GM19468 (cell line): Measurements from ENCODE around the gene YTHDF2.
"Not testable (repeated sequence)": the region's sequence is repeated elsewhere in the genome, so short reads cannot be mapped to it uniquely, and the experiment has no call there.

Source experiments
- ATAC-seq: cut with Tn5 transposase; IDR thresholded peaks from one replicate; pipeline ENCODE4 v1.9.1; 2021; ENCODE audit warnings: mild to moderate bottlenecking, moderate library complexity, moderate number of reproducible peaks; ENCODE audit not compliant: unreplicated experiment; ENCODE audit errors: extremely low read depth

The YTHDF2 gene

DNA sequence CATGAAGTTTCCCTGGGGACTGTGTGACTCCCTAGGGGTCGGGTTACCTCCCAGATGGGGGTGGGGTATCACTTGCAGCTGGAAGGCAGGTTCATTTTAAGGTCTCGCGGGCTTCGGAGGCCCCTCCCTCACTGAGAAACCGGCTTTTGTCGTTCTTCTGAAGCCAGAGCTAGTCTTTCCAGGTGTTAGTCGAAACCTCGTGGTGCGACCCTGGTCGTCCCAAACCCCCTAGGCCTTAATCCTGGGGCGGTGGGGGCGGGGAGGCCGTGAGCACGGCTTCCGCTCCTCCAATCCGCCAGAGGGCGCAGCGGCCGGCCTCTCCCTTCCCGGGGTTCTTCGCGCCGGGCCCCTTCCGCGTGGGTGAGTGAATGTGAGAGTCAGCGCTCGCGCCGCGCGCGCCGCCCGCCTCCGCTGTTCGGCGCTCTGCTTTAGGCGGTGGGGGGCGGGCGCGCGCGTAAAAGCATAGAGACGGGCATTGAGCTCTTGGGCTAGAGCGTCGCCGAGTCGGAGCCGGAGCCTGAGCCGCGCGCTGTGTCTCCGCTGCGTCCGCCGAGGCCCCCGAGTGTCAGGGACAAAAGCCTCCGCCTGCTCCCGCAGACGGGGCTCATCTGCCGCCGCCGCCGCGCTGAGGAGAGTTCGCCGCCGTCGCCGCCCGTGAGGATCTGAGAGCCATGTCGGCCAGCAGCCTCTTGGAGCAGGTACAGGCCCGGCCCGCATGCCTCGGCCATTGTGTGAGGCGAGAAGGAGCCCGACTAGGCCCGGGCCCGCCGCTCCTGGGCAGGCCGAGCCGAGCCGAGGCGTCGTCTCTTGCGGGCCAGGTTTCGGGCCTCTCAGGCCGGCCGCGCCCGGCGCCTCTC is at the start of gene YTHDF2:
TSS of gene YTHDF2 (plus strand) at position 491 of the 857 bp plus-strand sequence. CDS start at position 672, 181 bp downstream.
- ATAC-seq: peak; percentile 61

DNA sequence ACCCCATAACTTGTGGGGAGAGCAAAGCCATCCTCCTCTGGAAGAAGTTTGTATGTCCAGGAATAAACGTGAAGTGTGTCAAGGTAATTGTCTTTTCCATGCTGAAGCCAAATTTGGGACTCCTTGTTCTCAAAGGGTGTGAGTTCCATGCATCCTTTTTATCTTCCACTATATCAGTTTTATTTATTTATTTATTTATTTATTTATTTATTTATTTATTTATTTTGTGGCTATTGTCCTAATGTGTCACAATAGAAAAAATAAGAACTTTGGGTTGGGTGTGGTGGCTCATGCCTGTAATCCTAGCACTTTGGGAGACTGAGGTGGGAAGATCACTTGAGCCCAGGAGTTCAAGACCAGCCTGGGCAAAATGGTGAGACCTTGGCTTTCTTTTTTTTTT is 45.1 kb upstream of the YTHDF2 start:
- not testable (repeated sequence) for ATAC-seq

DNA sequence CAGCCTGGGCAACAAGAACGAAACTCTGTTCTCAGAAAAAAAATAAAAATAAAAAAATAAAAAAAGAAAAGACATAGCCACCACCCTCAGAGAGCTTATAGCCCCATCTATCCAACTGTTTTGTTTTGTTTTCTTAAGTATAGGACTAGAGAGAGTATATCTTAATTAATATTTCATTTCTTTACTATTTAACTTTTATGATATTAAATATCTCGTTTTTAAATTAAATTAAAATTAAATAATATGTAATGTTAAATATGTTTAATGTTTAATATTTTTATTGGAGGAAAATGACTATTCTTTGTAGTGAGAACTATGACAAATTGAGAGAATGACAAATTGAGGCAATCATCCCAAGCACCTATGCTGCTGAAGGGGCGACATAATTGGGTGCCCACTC is 33.1 kb upstream of the YTHDF2 start:
- no peak for ATAC-seq

DNA sequence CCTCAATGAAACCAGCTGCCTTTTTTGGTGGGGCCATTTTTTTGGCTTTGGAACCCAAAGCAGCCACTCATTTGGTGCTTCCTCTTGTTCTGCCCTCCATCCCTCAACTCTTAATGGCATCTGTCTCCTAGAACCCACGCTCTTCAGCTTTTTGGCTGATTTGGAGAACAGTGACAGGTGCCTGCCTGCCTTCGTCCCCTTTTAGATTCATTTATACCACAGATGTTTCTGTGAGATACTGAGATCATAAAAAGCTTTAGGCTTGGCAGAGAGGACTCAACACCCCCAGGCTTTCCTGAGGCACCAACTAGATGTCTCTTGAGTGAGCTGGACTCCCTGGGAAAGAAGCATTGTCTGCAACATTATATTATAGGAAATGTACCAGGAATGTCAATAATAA is 20.4 kb upstream of the YTHDF2 start:
- no peak for ATAC-seq

DNA sequence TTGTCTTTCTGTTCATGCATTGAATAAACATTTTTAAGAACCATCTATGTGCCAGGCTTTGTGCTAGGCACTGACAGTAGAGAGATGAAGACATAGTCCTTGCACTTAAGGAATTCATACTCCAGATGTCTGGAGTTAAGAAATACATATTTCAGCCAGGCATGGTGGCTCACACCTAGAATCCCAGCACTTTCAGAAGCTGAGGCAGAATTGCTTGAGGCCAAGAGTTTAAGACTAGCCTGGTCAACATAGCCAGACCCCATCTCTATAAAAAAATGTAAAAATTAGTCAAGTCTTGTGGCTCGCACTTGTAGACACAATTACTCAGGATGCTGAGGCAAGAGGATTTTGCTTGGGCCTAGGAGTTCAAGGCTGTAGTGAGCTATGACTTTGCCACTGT is 18.6 kb upstream of the YTHDF2 start:
- no peak for ATAC-seq

DNA sequence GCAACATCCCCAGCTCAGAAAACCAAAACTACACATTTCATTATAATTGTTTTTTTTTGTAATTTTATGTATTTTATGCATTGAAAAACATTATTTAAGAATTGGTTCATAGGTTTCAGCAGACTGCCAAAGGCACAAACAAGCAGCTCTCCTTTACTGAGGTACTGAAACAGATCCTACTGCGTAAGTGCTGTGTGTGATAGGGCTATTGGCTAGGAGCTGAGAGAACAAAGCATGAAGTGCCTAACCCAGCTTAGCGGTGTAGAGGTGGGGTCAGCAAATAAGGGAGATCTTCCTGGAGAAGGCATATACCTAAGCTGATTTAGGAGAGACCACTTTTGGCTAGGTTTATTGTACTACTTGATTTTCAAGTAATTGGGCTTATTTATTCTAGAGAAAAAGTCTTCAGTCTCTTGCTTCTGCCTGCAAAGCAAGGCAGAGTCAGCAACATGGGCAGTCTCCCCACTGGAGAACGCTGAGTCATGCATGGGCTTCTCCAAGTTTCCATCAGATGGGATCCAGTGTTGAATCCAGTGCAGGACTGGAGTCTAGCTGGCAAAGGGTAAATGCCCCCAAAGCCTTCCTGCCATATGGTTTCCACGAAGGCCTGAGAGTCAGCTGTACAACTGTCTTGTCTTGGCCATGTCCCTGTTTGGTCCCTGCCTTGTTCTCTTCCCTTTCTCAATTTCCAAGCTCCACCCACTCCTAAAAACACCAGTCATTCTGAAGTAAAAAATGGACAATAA is 18.0 kb upstream of the YTHDF2 start:
- ATAC-seq: no peak

DNA sequence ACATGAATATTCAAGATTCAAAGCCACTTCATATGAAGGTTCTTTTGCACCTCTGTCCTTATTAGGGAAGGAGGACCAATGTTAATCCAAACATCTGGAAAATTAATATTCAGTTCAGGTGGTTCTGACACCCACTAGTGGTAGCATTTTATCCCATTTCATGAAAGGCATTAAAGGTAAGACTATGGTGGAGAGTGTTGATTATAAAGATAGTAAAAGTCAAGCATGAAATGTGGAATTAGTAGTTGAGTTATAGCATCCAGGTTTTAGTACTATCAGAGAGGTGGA is 17.5 kb upstream of the YTHDF2 start:
- no peak for ATAC-seq

DNA sequence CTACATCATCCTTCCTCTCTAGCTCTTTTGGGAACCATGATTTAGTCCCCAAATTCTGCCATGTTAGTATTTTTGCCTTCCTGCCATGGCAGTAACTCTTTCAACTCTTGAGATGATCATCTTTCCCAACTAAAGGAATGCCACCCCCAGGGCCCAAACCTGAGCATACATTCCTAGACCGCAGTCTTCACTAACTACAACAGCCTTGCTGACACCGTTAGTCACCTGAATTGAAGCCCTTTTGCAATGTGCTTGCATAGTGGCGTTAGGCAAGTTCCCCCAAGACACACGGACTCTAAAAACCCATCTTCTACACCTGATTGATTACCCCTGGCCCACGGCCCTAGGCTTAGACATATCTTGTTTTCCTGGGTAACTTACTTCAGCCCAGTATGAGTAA is 16.4 kb upstream of the YTHDF2 start:
- ATAC-seq: no peak

DNA sequence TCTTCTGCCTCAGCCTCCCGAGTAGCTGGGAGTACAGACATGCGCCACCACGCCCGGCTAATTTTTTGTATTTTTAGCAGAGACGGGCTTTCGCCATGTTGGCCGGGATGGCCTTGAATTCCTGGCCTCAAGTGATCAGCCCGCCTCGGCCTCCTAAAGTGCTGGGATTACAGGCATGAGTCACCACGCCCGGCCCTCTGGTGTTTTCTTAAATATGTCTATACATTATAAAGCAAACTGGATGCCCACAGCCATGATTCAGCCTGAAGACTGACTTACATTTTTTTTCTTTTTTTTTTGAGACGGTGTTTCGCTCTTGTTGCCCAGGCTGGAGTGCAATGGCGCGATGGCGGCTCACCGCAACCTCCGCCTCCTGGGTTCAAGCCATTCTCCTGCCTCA is 14.8 kb upstream of the YTHDF2 start:
- ATAC-seq: not testable (repeated sequence)

DNA sequence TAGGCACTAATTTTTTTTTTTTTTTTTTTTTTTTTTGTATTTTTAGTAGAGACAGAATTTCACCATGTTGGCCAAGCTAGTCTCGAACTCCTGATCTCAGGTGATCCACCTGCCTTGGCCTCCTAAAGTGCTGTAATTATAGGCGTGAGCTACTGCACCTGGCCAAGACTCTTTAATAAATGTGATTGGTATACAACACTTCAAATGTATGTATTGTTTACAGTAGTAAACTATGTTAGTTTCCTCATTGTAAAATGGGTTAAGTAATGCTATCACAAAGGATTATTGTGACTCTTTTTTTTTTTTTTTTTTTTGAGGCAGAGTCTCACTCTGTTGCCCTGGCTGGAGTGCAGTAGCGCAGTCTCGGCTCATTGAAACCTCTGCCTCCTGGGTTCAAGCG is 11.4 kb upstream of the YTHDF2 start:
- not testable (repeated sequence) for ATAC-seq

DNA sequence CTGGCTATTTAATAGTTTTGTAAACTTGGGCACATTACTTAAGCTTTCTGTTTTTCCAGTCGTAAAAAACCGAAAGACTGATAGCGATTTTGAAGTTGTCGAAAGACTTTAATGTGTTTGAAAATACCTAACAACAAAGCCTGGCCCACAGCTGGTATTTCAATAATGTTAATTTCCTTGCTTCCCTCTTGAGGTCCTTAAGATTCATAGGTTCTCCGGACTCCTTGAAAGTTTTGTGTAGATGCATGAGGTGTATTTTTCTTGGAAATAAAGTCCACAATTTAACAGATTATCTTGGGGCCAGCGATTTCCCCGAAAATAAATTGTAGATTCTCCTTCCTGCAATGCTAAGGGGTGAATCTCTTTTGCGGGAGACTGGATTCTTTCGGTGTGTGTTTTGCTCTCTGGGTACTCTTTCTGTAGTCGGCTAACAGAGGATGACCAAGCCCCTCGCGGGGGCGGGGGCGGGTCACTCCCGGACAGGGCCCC is 735 bp upstream of the YTHDF2 start:
- no peak for ATAC-seq

DNA sequence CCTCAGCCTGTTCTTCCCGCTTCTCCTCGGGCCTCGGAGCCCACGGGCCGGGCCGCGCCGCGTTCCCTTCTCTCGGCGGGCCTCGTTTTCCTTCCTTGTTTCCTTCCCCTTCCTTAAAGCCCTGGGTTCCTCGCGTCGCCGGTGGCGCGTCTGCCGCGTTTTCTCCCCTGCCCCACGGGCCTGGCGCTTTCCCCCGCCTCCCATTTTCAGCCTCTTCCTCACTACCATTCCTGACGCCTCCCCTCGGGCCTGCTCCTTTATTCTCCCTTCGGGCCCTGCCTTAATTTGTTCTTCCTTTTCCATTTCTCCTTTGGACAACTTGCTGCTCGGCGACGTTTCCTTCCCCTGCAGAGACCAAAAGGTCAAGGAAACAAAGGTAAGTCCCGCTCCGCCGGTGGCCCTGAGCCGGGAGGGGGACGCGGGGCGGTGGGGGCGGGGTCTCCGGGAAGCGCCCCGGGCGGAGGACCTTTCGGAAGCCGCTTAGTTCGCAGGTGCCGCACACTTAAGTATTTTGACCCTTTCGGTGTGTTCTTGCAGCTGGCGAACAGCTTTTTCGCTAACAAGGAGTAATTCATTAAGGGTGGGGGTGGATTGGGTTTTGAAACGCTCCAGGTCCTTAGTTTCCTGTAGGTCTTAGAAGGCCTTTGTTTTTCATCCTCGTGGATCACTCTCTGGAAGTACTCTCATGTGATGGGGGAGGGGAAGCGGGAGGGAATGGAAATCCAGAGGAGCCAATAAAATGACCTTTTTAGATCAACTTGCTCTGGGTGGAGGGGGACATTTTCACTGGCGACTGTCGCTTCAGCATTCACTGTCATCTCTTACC is 780 bp downstream of the YTHDF2 start:
- no peak for ATAC-seq

DNA sequence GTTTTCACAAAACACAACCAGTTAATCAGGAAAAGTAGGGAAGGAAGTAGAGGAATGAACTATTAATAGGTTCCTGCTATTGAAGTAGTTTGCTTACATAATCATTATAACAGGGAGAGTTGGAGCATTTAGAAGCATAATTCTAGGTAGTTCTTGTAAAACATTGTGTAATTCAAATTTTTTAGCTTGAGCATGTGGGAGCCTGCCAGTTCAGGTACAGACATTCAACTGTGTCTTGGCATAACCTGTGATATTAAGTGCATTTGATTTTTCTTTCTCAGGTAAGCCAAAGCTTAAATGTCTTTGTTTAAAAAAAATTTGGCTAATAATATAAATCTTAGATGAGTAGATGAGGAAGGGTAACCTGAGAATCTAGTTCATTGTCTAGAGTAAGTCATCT is 3.4 kb downstream of the YTHDF2 start:
- no peak for ATAC-seq

DNA sequence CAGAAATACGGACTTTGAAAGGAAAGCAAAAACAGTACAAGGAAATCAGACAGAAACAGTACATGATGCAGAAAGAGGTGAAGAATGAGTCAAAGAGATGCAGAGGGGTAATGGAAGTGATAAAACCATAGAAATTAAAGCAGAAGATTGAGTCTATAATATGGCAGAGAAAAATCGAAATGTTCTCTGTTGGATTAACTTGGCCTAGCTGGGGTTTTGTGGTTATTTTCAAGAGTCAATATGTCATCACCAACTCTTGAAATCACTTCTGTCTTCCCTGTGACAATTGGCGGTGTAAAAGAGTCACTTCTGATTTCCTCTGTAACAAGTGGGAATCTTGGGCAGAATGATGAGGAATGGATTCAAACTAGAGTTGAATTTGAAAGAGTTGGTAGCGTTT is 7.4 kb downstream of the YTHDF2 start:
- ATAC-seq: no peak

DNA sequence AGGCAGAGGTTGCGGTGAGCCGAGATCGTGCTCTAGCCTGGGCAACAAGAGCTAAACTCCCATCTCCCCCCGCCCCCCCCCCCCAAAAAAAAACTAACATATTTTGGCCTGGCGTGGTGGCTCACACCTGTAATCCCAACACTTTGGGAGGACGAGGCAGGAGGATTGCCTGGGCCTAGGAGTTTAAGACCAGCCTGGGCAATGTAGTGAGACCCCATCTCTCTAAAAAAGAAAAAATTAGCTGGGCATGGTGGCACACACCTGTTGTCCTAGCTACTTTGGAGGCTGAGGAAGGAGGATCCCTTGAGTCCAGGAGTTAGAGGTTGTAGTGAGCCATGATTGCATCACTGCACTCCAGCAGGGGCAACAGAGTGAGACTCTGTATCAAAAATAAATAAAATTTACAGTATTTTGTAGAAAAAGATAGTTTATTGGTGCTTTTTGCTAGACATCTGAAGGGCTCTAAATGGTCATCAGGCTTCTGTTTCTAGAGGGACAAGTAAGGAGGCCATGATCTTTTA is 9.0 kb downstream of the YTHDF2 start:
- no peak for ATAC-seq

DNA sequence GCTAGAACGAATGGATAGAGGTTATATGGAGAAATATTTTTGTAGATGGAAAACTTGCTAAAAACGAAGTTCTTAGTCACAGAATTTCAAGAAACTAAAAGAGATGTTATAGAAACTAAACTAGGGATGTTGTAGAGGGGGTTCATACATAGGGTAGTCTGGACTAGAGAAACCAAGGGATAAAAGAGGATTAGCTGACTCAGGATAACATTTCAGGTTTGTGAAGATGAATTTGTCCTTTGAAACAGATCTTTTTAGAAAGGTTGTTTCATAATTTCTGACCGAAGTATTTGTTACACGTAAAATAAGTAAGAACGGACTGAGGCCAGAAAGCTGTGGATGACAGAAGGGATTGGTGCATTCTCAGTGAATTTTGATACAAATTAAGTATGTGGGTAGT is 13.6 kb downstream of the YTHDF2 start:
- no peak for ATAC-seq

DNA sequence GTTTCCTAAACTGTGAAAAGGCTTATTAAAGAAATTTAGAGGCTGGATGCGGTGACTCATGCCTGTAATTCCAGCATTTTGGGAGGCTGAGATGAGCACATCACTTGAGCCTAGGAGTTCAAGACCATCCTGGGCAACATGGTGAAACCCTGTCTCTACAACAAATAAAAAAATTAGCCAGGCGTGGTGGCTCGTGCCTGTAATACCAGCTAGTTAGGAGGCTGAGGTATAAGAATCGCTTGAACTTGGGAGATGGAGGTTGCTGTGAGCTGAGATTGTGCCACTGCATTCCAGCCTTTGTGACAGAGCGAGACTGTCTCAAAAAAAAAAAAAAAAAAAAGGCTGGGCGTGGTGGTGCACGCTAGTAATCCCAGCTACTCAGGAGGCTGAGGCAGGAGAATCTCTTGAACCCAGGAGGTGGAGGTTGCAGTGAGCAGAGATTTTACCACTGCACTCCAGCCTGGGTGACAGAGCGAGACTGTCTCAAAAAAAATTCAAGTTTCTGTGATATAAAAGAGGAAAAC is 14.1 kb downstream of the YTHDF2 start:
- not testable (repeated sequence) for ATAC-seq

DNA sequence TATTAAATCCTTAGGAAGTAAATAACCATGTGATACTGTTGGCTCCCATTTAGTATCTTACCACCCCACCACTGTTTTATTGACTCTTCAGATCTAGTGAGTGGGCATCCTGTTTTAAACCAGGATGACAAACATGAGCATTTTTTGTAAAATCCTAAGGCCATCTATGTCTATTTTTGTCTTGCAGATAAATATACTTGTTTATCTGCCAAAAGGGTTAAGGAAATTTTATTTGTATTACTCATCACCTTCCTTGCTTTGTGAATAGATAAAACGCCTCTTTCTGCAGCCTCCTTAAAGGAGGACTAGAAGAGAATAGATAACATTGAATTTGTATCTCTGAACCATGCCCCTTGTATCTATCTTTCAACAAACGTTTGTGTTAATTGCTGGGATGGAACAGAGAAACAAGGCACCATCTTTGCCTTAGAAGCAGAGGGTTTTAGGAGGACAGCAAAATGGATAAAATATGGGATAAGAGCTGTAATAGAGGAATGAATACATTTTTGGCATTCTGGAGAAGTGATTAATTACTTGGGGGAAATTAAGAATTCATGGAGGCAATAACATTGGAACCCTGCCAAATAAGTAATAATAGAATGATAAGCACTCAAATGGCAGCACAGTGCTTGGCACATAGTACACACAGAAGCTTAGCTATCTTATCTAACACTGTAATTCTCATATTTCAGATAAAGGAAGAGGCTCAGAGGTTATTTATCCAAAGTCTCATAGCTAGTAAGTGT is 14.7 kb downstream of the YTHDF2 start:
- ATAC-seq: no peak

DNA sequence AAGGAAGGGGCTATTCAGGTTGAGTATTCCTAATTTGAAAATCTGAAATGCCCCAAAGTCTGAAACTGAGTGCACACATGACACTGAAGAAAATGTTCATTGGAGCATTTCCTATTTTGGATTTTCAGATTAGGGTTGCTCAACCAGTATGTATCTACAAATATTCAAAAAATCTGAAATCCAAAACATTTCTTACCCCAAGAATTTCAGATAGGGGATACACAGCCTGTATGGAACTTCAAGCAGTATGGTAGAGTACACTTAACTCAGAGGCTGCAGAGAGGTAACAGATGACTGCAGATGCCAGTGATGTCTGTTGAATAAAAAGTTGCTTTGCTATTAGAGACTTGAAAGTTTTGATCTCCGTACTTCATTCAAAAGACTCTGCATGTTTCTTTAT is 19.0 kb downstream of the YTHDF2 start:
- no peak for ATAC-seq

DNA sequence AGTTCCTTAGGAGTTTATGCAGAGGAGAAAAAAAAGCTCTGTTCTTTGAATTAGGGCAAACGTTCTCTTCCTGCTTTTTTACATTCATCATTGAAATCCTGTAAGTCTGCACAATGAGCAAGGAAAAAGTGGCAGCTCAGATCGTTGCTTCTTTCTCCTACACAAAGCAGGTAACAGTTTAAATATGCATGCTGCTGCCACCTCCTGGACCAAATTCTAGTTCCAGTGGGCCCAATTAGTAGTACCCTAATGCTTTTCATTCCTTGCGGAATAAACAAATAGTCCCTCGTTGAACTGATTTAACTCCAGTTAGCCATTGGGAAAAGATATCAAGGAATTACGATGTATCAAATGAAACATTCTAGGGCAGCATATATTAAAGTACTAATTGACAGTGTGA is 20.1 kb downstream of the YTHDF2 start:
- no peak for ATAC-seq
